WI38 (cell line): Measurements from ENCODE around the gene CDK6.

ENCODE experiments used
- H3K4me3 ChIP-seq: 2 replicates; pipeline ENCODE4 v1.5.1; 2011; ENCODE audit warnings: low read depth, mild to moderate bottlenecking, control low read depth, low read length
- CTCF ChIP-seq: IDR thresholded peaks from 2 replicates; pipeline ENCODE4 v1.5.1; 2012; ENCODE audit warnings: low read depth, mild to moderate bottlenecking, control low read depth, low read length

CDK6 gene

GRCh38 chr7:92586841-92587240, 249.5 kb downstream of the CDK6 start:
- no peak for TF ChIP-seq CTCF

GRCh38 chr7:92586403-92586802, 250.0 kb downstream of the CDK6 start:
- peak overlapping the region; percentile 16; the same call in 1 of the 2 replicates for H3K4me3 ChIP-seq
- TF ChIP-seq CTCF, result no peak

More at GRCh38 chr7:92586841-92587240, 249.5 kb downstream of the CDK6 start:
- no peak overlapping the region for H3K4me3 ChIP-seq

- TF ChIP-seq CTCF, result no peak
- no peak overlapping the region for H3K4me3 ChIP-seq
Measured at GRCh38 chr7:92584953-92585352, 251.4 kb downstream of the CDK6 start.

GRCh38 chr7:92582948-92583347, 253.4 kb downstream of the CDK6 start:
- no peak for TF ChIP-seq CTCF
- no peak overlapping the region for H3K4me3 ChIP-seq

- H3K4me3 ChIP-seq, result no peak overlapping the region
- no peak for TF ChIP-seq CTCF
Measured at GRCh38 chr7:92576296-92576695, 260.1 kb downstream of the CDK6 start.

- no peak for TF ChIP-seq CTCF
- no peak overlapping the region for H3K4me3 ChIP-seq
Measured at GRCh38 chr7:92569137-92569536, 267.2 kb downstream of the CDK6 start.

GRCh38 chr7:92567460-92567859, 268.9 kb downstream of the CDK6 start:
- no peak overlapping the region for H3K4me3 ChIP-seq
- TF ChIP-seq CTCF, result no peak
